SU-DHL-6 (cell line): ENCODE data around the gene ARFGAP1.

ENCODE experiments used
- H2AFZ ChIP-seq: fragments of 200-600 bp; sonication (generic); 2 replicates; pipeline ENCODE4 v1.6.1; 2014; ENCODE audit warnings: low read depth, mild to moderate bottlenecking, moderate library complexity, mixed read lengths, antibody characterized with exemption, low read length; ENCODE audit not compliant: severe bottlenecking
- H3F3A ChIP-seq: fragments of 200-600 bp; shearing (Covaris generic); 2 replicates; pipeline ENCODE4 v1.6.0; 2016; ENCODE audit warnings: antibody characterized with exemption, mild to moderate bottlenecking; ENCODE audit not compliant: insufficient read depth
- H3K27ac ChIP-seq: fragments of 200-600 bp; sonication (generic); 2 replicates; pipeline ENCODE4 v1.5.1; 2016; ENCODE audit warnings: low read depth, mild to moderate bottlenecking, low read length, moderate library complexity, mixed read lengths
- H3K27me3 ChIP-seq: fragments of 200-600 bp; sonication (generic), shearing (Covaris generic); 2 replicates; pipeline ENCODE4 v1.6.0; 2014; ENCODE audit warnings: mild to moderate bottlenecking, low read length
- H3K36me3 ChIP-seq: fragments of 200-600 bp; sonication (generic); 2 replicates; pipeline ENCODE4 v1.6.1; 2014; ENCODE audit warnings: mild to moderate bottlenecking, low read length, mixed read lengths
- H3K4me2 ChIP-seq: fragments of 300-600, 200-600 bp; shearing (Covaris generic), sonication (generic); 2 replicates; pipeline ENCODE4 v1.6.0; 2014; ENCODE audit warnings: low read length, low read depth, mild to moderate bottlenecking; ENCODE audit not compliant: poor library complexity, severe bottlenecking
- H3K4me3 ChIP-seq: fragments of 200-600 bp; sonication (generic); 2 replicates; pipeline ENCODE4 v1.5.1; 2014; ENCODE audit warnings: antibody characterized with exemption, low read length, mild to moderate bottlenecking, mixed read lengths; ENCODE audit not compliant: insufficient read depth, poor library complexity, severe bottlenecking
- H3K79me2 ChIP-seq: fragments of 200-600 bp; sonication (generic); 2 replicates; pipeline ENCODE4 v1.6.1; 2014; ENCODE audit warnings: mild to moderate bottlenecking, low read length, moderate library complexity; ENCODE audit not compliant: insufficient read depth
- H3K9ac ChIP-seq: fragments of 200-600 bp; sonication (generic); 2 replicates; pipeline ENCODE4 v1.7.0; 2014; ENCODE audit warnings: mild to moderate bottlenecking, low read length
- H3K9me2 ChIP-seq: fragments of 200-600 bp; sonication (generic); replicated peaks from 2 replicates; pipeline ENCODE4 v1.6.1; 2014; ENCODE audit warnings: low read length; ENCODE audit not compliant: insufficient read depth
- H3K9me3 ChIP-seq: fragments of 200-600 bp; sonication (generic); 2 replicates; pipeline ENCODE4 v1.6.1; 2014; ENCODE audit warnings: low read length, mixed read lengths; ENCODE audit not compliant: insufficient read depth
- H4K20me1 ChIP-seq: fragments of 200-600 bp; sonication (generic); 2 replicates; pipeline ENCODE4 v1.6.1; 2014; ENCODE audit warnings: low read depth, mild to moderate bottlenecking, antibody characterized with exemption, low read length, moderate library complexity, mixed read lengths
- EZH2phosphoT487 ChIP-seq: fragments of 200-600 bp; sonication (generic), shearing (Covaris generic); conservative IDR thresholded peaks from 2 replicates; pipeline ENCODE4 v1.6.1; 2018; ENCODE audit warnings: mild to moderate bottlenecking, antibody characterized with exemption, low read length, moderate library complexity, mixed read lengths
- TF ChIP-seq, protein P1 (sequence below): fragments of 200-600 bp; sonication (generic); IDR thresholded peaks from one replicate; pipeline ENCODE4 v1.5.1; 2017; ENCODE audit warnings: antibody characterized with exemption, mild to moderate bottlenecking, low read length, moderate library complexity; ENCODE audit not compliant: insufficient read depth, poor library complexity, severe bottlenecking

Gene ARFGAP1

DNA sequence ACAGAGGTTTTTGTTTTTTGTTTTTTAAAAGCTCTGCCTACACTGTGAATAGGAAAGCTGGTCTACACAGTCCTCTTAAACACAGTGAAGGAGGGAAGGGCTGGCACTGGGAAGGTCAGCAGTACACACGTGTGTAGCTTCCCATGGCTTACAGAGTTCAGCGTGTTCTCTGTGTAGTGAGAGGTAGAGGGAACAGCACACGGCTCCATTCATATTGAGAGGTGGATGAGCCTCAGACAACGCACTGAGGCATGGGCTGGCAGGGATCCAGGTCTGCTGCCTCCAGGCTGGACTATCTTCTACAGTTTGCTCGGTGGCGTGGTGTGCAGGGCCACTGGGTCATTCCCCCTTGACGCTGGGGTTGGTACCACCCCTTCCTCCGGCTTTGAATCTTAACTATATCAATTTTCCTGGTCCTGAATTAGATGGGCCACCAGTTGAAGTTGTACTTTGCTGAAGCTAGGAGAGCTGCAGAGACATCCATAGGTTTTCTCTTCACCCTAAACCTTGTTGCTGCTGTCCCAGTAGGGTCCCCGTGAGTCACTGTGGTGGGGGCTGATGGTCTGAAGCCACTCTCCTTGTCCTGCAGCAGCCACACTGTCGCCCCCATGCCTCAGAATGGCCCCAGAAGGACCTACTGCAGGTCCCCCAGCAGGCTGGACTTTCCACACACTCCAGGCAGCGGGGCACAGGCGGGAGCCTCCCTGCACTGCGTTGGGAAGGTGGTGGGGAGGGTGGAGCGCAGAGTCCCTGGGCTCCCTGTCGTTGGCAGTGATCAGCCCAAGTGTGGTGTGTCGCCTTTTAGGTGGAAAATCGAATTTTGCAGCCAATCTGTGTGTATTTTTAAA is 2.0 kb downstream of the ARFGAP1 start:
- TF ChIP-seq, protein P1, sequence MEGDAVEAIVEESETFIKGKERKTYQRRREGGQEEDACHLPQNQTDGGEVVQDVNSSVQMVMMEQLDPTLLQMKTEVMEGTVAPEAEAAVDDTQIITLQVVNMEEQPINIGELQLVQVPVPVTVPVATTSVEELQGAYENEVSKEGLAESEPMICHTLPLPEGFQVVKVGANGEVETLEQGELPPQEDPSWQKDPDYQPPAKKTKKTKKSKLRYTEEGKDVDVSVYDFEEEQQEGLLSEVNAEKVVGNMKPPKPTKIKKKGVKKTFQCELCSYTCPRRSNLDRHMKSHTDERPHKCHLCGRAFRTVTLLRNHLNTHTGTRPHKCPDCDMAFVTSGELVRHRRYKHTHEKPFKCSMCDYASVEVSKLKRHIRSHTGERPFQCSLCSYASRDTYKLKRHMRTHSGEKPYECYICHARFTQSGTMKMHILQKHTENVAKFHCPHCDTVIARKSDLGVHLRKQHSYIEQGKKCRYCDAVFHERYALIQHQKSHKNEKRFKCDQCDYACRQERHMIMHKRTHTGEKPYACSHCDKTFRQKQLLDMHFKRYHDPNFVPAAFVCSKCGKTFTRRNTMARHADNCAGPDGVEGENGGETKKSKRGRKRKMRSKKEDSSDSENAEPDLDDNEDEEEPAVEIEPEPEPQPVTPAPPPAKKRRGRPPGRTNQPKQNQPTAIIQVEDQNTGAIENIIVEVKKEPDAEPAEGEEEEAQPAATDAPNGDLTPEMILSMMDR: no peak
- TF ChIP-seq EZH2phosphoT487: no peak
- Histone ChIP-seq H3K9me3 (no peaks in the 10 kb centered on the region), H3K36me3 (no peaks in the 10 kb centered on the region), H3K9ac (no peak overlapping the region), H2AFZ (no peak overlapping the region), H3K4me3 (no peak overlapping the region), H3K27me3 (no peaks in the 10 kb centered on the region), H3K27ac (no peak overlapping the region), H3K9me2 (no peaks in the 10 kb centered on the region), H3K4me2 (no peak overlapping the region), H4K20me1 (no peaks in the 10 kb centered on the region), H3F3A (no peaks in the 10 kb centered on the region), H3K79me2 (peaks cover 30% of the 10 kb centered on the region)

DNA sequence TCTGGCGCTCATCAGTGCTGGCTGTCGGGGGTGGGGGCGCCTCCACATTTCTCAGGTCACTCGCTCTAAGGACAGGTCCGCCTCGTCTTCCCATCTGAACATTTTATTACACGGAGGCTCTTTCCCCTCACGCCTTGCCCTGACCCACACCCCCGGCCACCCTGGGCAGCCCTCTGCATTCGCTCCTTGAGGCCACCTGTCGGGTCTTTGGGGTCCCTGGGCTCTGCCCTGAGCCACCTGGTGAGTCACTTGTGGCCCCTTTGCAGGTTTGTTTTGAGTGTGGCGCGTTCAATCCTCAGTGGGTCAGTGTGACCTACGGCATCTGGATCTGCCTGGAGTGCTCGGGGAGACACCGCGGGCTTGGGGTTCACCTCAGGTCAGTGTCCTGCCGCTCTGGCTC is 3.2 kb downstream of the ARFGAP1 start:
- TF ChIP-seq EZH2phosphoT487: no peak
- TF ChIP-seq, protein P1: no peak
- Histone ChIP-seq H3K9me3 (no peaks in the 10 kb centered on the region), H3K27me3 (no peaks in the 10 kb centered on the region), H4K20me1 (no peaks in the 10 kb centered on the region), H3K27ac (no peak overlapping the region), H2AFZ (no peak overlapping the region), H3K79me2 (peaks cover 30% of the 10 kb centered on the region), H3K4me3 (no peak overlapping the region), H3K36me3 (no peaks in the 10 kb centered on the region), H3F3A (no peaks in the 10 kb centered on the region), H3K4me2 (no peak overlapping the region), H3K9me2 (no peaks in the 10 kb centered on the region), H3K9ac (no peak overlapping the region)

- TF ChIP-seq, protein P1: no peak
- Histone ChIP-seq H3K4me2 (no peak overlapping the region), H3K79me2 (peaks cover 30% of the 10 kb centered on the region), H3K9ac (no peak overlapping the region), H3K4me3 (no peak overlapping the region), H2AFZ (no peak overlapping the region), H4K20me1 (no peaks in the 10 kb centered on the region), H3K9me2 (no peaks in the 10 kb centered on the region), H3K27me3 (no peaks in the 10 kb centered on the region), H3K27ac (no peak overlapping the region), H3F3A (no peaks in the 10 kb centered on the region), H3K36me3 (no peaks in the 10 kb centered on the region), H3K9me3 (no peaks in the 10 kb centered on the region)
These were observed 4.3 kb downstream of the ARFGAP1 start for GRCh38 chr20:63276956-63277355.
